ENCODE data around the gene ZDHHC8. TPM values are rescaled to one million over a fixed set of nuclear protein-coding genes. Genes with fewer than 3 reads are reported as not detected.

Gene ZDHHC8
- total RNA-seq, 2 donors from 2014 or later: 82.2 to 82.3 TPM

- Histone ChIP-seq H3K4me3 (ENCODE audit: low read length) (no peak overlapping the region), H3K4me1 (ENCODE audit: control insufficient read depth, insufficient read depth, low read length) (no peaks in the 10 kb centered on the region), H3K36me3 (ENCODE audit: control insufficient read depth, insufficient read depth, low read length) (no peaks in the 10 kb centered on the region), H3K9ac (ENCODE audit: extremely low read depth, low read length, poor library complexity, severe bottlenecking) (no peak overlapping the region), H3K9me3 (ENCODE audit: control insufficient read depth, low read length) (no peaks in the 10 kb centered on the region), H3K27me3 (ENCODE audit: control insufficient read depth, insufficient read depth, low read length, poor library complexity, severe bottlenecking) (no peaks in the 10 kb centered on the region), H3K27ac (ENCODE audit: low read depth, low read length) (no peak overlapping the region)
- Mint-ChIP-seq H3K36me3 (ENCODE audit: low read depth) (no peaks in the 10 kb centered on the region), H3K27ac (no peak overlapping the region), H3K9me3 (no peaks in the 10 kb centered on the region), H3K4me1 (no peaks in the 10 kb centered on the region), H3K4me3 (no peak overlapping the region), H3K27me3 (ENCODE audit: insufficient read depth) (no peaks in the 10 kb centered on the region)
- no peak for DNase-seq
- no peak for TF ChIP-seq CTCF (conservative IDR thresholded peaks at IDR 0.05)
- WGBS, 2 experiments (ENCODE audit: insufficient coverage in 1 of 2, insufficient read length in 1 of 2): 80 to 90% methylated on average over 18 to 19 of the region's 19 CpGs
These were observed 36.2 kb downstream of the ZDHHC8 start for GRCh38 chr22:20167643-20168322.

GRCh38 chr22:20169253-20169822 is 37.7 kb downstream of the ZDHHC8 start:
- WGBS, 2 experiments (ENCODE audit: insufficient coverage in 1 of 2, insufficient read length in 1 of 2): 8 to 84% methylated on average over 2 to 10 of the region's 10 CpGs
- H3K9me3 Mint-ChIP-seq: no peaks in the 10 kb centered on the region
- no peaks in the 10 kb centered on the region for H3K36me3 Mint-ChIP-seq (ENCODE audit: low read depth)

GRCh38 chr22:20170170-20170569 is 38.6 kb downstream of the ZDHHC8 start:
- H3K36me3 ChIP-seq (ENCODE audit: control insufficient read depth, insufficient read depth, low read length): no peaks in the 10 kb centered on the region
- no peaks in the 10 kb centered on the region for H3K36me3 Mint-ChIP-seq (ENCODE audit: low read depth)
- no peak overlapping the region for H3K9ac ChIP-seq (ENCODE audit: extremely low read depth, low read length, poor library complexity, severe bottlenecking)
- no peak for TF ChIP-seq CTCF (conservative IDR thresholded peaks at IDR 0.05)
- no peaks in the 10 kb centered on the region for H3K9me3 Mint-ChIP-seq
- peaks cover 17% of the 10 kb centered on the region for H3K4me1 Mint-ChIP-seq
- H3K4me3 Mint-ChIP-seq: no peak overlapping the region
- no peak overlapping the region for H3K27ac ChIP-seq (ENCODE audit: low read depth, low read length)
- H3K27ac Mint-ChIP-seq: no peak overlapping the region
- H3K4me3 ChIP-seq (ENCODE audit: low read length): no peak overlapping the region
- peaks cover 18% of the 10 kb centered on the region for H3K4me1 ChIP-seq (ENCODE audit: control insufficient read depth, insufficient read depth, low read length)
- no peaks in the 10 kb centered on the region for H3K27me3 Mint-ChIP-seq (ENCODE audit: insufficient read depth)
- 87 to 91% methylated on average over 9 to 13 of the region's 13 CpGs for WGBS, 2 experiments (ENCODE audit: insufficient coverage in 1 of 2, insufficient read length in 1 of 2)
- H3K27me3 ChIP-seq (ENCODE audit: control insufficient read depth, insufficient read depth, low read length, poor library complexity, severe bottlenecking): no peaks in the 10 kb centered on the region
- H3K9me3 ChIP-seq (ENCODE audit: control insufficient read depth, low read length): no peaks in the 10 kb centered on the region
- no peak for DNase-seq

More at GRCh38 chr22:20169253-20169822, 37.7 kb downstream of the ZDHHC8 start:
- Histone ChIP-seq H3K27ac (ENCODE audit: low read depth, low read length) (no peak overlapping the region), H3K4me1 (ENCODE audit: control insufficient read depth, insufficient read depth, low read length) (peaks cover 13% of the 10 kb centered on the region), H3K27me3 (ENCODE audit: control insufficient read depth, insufficient read depth, low read length, poor library complexity, severe bottlenecking) (no peaks in the 10 kb centered on the region), H3K9me3 (ENCODE audit: control insufficient read depth, low read length) (no peaks in the 10 kb centered on the region), H3K4me3 (ENCODE audit: low read length) (no peak overlapping the region), H3K9ac (ENCODE audit: extremely low read depth, low read length, poor library complexity, severe bottlenecking) (no peak overlapping the region), H3K36me3 (ENCODE audit: control insufficient read depth, insufficient read depth, low read length) (no peaks in the 10 kb centered on the region)
- H3K27ac Mint-ChIP-seq: no peak overlapping the region
- no peak overlapping the region for H3K4me3 Mint-ChIP-seq
- no peaks in the 10 kb centered on the region for H3K27me3 Mint-ChIP-seq (ENCODE audit: insufficient read depth)
- peaks cover 10% of the 10 kb centered on the region for H3K4me1 Mint-ChIP-seq
- peak; percentile 18 for TF ChIP-seq CTCF (conservative IDR thresholded peaks at IDR 0.05)
- no peak for DNase-seq
